OCI-LY1 (cell line): Measurements from ENCODE around the gene NAV2.

Source experiments
- H2AFZ ChIP-seq: fragments of 200-600 bp; sonication (generic), shearing (Covaris generic); 2 replicates; pipeline ENCODE4 v1.6.0; 2014; ENCODE audit warnings: antibody characterized with exemption, mild to moderate bottlenecking, low read length
- H3F3A ChIP-seq: fragments of 200-600 bp; sonication (generic), shearing (Covaris generic); 2 replicates; pipeline ENCODE4 v1.6.0; 2014; ENCODE audit warnings: mild to moderate bottlenecking, antibody characterized with exemption, low read length, moderate library complexity; ENCODE audit not compliant: insufficient read depth
- H3K27ac ChIP-seq: fragments of 200-600 bp; sonication (generic); 2 replicates; pipeline ENCODE4 v1.5.1; 2014; ENCODE audit warnings: low read length, mixed run types, mild to moderate bottlenecking, low read depth; ENCODE audit not compliant: poor library complexity, severe bottlenecking
- H3K27me3 ChIP-seq: fragments of 200-600 bp; sonication (generic); 2 replicates; pipeline ENCODE4 v1.6.0; 2014; ENCODE audit warnings: antibody characterized with exemption, mild to moderate bottlenecking, low read length, moderate library complexity; ENCODE audit not compliant: insufficient read depth
- H3K36me3 ChIP-seq: fragments of 200-600 bp; sonication (generic); 2 replicates; pipeline ENCODE4 v1.6.1; 2014; ENCODE audit warnings: mild to moderate bottlenecking, antibody characterized with exemption, low read length, moderate library complexity, mixed read lengths; ENCODE audit not compliant: insufficient read depth
- H3K4me1 ChIP-seq: fragments of 200-600 bp; sonication (generic); 2 replicates; pipeline ENCODE4 v1.5.1; 2014; ENCODE audit warnings: mild to moderate bottlenecking, low read length, moderate library complexity; ENCODE audit not compliant: insufficient read depth, severe bottlenecking
- H3K4me2 ChIP-seq: fragments of 200-600 bp; sonication (generic), shearing (Covaris generic); 2 replicates; pipeline ENCODE4 v1.6.1; 2014; ENCODE audit warnings: low read length
- H3K4me3 ChIP-seq: fragments of 200-600 bp; sonication (generic); 2 replicates; pipeline ENCODE4 v1.5.1; 2014; ENCODE audit warnings: low read length, low read depth, mild to moderate bottlenecking, mixed read lengths; ENCODE audit not compliant: poor library complexity, severe bottlenecking
- H3K79me2 ChIP-seq: fragments of 200-600 bp; shearing (Covaris generic); 2 replicates; pipeline ENCODE4 v1.6.1; 2016; ENCODE audit warnings: mixed run types, low read length, mixed read lengths; ENCODE audit not compliant: insufficient read depth
- H3K9ac ChIP-seq: fragments of 200-600 bp; sonication (generic), shearing (Covaris generic); 2 replicates; pipeline ENCODE4 v1.6.1; 2014; ENCODE audit warnings: mild to moderate bottlenecking, low read length, mixed read lengths
- H3K9me2 ChIP-seq: fragments of 200-600 bp; sonication (generic), shearing (Covaris generic); 2 replicates; pipeline ENCODE4 v1.6.1; 2014; ENCODE audit warnings: low read depth, mild to moderate bottlenecking, low read length, mixed read lengths
- H3K9me3 ChIP-seq: fragments of 200-600 bp; shearing (Covaris generic); 2 replicates; pipeline ENCODE4 v1.6.1; 2014; ENCODE audit warnings: low read length, mixed read lengths
- H4K20me1 ChIP-seq: fragments of 200-600 bp; sonication (generic), shearing (Covaris generic); 2 replicates; pipeline ENCODE4 v1.6.0; 2016; ENCODE audit warnings: mild to moderate bottlenecking, low read length; ENCODE audit not compliant: insufficient read depth
- EZH2 ChIP-seq: fragments of 200-600 bp; sonication (generic), shearing (Covaris generic); IDR thresholded peaks from 2 replicates; pipeline ENCODE4 v1.8.0; 2017; ENCODE audit warnings: borderline replicate concordance, mixed run types, mild to moderate bottlenecking, antibody characterized with exemption, low read length, moderate library complexity, mixed read lengths
- TF ChIP-seq, protein P1 (sequence below): fragments of 200-600 bp; sonication (generic), shearing (Covaris generic); IDR thresholded peaks from 2 replicates; pipeline ENCODE4 v1.5.1; 2017; ENCODE audit warnings: mild to moderate bottlenecking, antibody characterized with exemption, low read length, moderate library complexity, mixed read lengths

Gene NAV2

DNA sequence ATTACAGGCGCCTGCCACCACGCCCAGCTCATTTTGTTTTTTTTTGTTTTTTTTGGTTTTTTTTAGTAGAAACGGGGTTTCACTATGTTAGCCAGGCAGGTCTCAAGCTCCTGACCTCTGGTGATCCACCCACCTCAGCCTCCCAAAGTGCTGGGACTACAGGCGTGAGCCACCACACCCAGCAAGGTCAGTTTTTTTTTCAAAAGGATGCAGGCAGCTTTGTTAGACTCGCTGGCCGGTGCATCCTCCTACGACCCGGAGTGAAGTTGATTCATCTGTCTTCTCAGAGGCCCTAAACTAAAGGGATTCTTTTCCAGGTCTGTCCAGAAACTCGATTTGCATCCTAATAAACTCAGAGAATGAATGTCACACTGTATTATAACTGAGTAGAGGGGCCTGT lies 265.3 kb downstream of the NAV2 start:
- no peaks in the 10 kb centered on the region for H3K9me2 ChIP-seq

DNA sequence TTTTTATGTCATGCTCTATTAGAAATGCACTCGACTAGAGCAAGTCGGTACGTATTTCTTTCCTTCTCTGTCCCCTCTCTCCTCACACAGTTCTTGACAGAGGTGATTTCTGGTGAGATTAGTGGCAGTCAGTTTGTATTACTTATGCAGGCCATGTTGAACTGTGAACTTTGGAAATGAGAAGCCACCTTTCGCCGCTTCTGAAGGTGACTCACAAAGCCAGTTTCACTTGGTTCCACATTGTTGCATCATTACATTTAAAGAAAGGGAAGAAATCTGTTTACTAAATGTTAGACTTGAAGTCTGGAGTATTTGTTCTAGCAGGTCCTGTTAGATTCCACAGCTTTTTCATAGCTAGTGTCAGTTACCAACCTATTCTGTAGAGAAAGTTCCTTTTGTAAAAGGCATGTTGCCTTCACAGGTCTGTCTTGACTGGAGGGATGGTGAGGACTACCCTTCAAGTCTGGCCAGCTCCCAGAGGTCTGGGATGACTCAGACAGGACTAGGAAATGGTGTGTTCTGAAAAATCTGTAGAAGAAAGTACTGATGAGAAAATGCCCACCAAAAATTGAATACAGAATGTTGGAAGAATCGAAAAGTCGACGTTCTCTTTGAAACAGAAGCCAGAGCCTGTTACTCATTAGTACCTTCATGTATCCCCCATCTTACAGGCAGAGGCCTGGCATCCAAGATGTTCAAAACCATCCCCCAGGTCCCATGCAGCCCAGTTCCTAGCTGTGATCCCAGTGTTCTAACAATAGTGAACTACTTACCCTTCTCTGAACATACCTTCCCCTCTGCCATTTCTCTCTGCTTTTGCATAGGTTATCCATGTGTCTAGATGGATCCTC lies 266.3 kb downstream of the NAV2 start:
- H4K20me1 ChIP-seq = no peaks in the 10 kb centered on the region
- peaks cover 8% of the 10 kb centered on the region for H3K4me1 ChIP-seq
- H3K9me2 ChIP-seq = no peaks in the 10 kb centered on the region
- H3K36me3 ChIP-seq = no peaks in the 10 kb centered on the region
- no peak overlapping the region for H3K27ac ChIP-seq
- 0 out of 2 replicates have a peak, but pooled peaks cover 5% of the 10 kb centered on the region for H3K27me3 ChIP-seq
- no peak overlapping the region; the same call in 1 of the 2 replicates for H3K4me2 ChIP-seq
- TF ChIP-seq EZH2 = no peak
- TF ChIP-seq, protein P1, sequence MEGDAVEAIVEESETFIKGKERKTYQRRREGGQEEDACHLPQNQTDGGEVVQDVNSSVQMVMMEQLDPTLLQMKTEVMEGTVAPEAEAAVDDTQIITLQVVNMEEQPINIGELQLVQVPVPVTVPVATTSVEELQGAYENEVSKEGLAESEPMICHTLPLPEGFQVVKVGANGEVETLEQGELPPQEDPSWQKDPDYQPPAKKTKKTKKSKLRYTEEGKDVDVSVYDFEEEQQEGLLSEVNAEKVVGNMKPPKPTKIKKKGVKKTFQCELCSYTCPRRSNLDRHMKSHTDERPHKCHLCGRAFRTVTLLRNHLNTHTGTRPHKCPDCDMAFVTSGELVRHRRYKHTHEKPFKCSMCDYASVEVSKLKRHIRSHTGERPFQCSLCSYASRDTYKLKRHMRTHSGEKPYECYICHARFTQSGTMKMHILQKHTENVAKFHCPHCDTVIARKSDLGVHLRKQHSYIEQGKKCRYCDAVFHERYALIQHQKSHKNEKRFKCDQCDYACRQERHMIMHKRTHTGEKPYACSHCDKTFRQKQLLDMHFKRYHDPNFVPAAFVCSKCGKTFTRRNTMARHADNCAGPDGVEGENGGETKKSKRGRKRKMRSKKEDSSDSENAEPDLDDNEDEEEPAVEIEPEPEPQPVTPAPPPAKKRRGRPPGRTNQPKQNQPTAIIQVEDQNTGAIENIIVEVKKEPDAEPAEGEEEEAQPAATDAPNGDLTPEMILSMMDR = no peak
- H3K9ac ChIP-seq = no peak overlapping the region
- H3K79me2 ChIP-seq = no peaks in the 10 kb centered on the region
- no peak overlapping the region for H3K4me3 ChIP-seq
- no peaks in the 10 kb centered on the region for H3F3A ChIP-seq
- no peaks in the 10 kb centered on the region for H3K9me3 ChIP-seq
- no peak overlapping the region for H2AFZ ChIP-seq

More for the DNA sequence above, 265.3 kb downstream of the NAV2 start:
- Histone ChIP-seq H2AFZ (no peak overlapping the region), H3K4me1 (peaks cover 8% of the 10 kb centered on the region), H3K4me2 (no peak overlapping the region), H3K9me3 (no peaks in the 10 kb centered on the region), H3K79me2 (no peaks in the 10 kb centered on the region), H3K27me3 (0 out of 2 replicates have a peak, but pooled peaks cover 5% of the 10 kb centered on the region), H3K4me3 (no peak overlapping the region), H3K9ac (no peak overlapping the region), H3K27ac (no peak overlapping the region), H4K20me1 (no peaks in the 10 kb centered on the region), H3K36me3 (no peaks in the 10 kb centered on the region), H3F3A (no peaks in the 10 kb centered on the region)
- TF ChIP-seq EZH2 = no peak
- TF ChIP-seq, protein P1 = no peak

DNA sequence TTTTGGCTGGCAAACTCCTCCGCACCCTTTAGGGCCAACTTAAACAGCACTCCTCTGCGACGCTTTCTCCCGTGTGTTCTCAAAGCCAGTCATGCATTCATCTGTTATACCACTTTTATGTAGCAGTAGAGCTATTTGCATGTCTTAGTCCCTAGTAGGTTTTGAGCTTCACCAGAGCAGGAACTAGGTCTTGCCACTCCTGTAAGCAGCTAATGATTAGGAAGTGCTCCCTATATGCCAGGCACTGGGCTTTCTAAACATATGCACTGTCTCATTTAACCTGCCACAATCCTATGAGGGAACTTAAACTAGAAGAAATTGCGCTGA lies 266.8 kb downstream of the NAV2 start:
- H3K9ac ChIP-seq = no peak overlapping the region

More for the DNA sequence above, 266.8 kb downstream of the NAV2 start:
- no peaks in the 10 kb centered on the region for H4K20me1 ChIP-seq
- H3K9me2 ChIP-seq = no peaks in the 10 kb centered on the region
- peaks cover 8% of the 10 kb centered on the region for H3K4me1 ChIP-seq
- no peaks in the 10 kb centered on the region for H3K79me2 ChIP-seq
- H3K27me3 ChIP-seq = 0 out of 2 replicates have a peak, but pooled peaks cover 5% of the 10 kb centered on the region
- no peak overlapping the region; the same call in 1 of the 2 replicates for H3K4me2 ChIP-seq
- H3F3A ChIP-seq = no peaks in the 10 kb centered on the region
- H3K27ac ChIP-seq = no peak overlapping the region
- H3K36me3 ChIP-seq = no peaks in the 10 kb centered on the region
- TF ChIP-seq, protein P1 = no peak
- TF ChIP-seq EZH2 = no peak
- H3K4me3 ChIP-seq = no peak overlapping the region
- no peaks in the 10 kb centered on the region for H3K9me3 ChIP-seq
- no peak overlapping the region for H2AFZ ChIP-seq
